Activated CD4-positive, alpha-beta T cell treated with anti-CD3 and anti-CD28 coated beads, Interleukin-2, amount 50 U/mL, for 16 hours (primary cell): ENCODE data around the gene RNASEH1.
A peak's percentile ranks its signal among the peaks of the same experiment; 100 is the strongest.

ENCODE experiments used
- DNase-seq: peaks from one replicate; pipeline ENCODE4 v3.0.0-alpha.2; 2020

RNASEH1 gene

GRCh38 chr2:3558205-3559014, at the start of gene RNASEH1:
Gene RNASEH1 (minus strand): TSS chr2:3558333. CDS start chr2:3558260, 73 bp downstream.
- peak; percentile 99 for DNase-seq

DNA sequence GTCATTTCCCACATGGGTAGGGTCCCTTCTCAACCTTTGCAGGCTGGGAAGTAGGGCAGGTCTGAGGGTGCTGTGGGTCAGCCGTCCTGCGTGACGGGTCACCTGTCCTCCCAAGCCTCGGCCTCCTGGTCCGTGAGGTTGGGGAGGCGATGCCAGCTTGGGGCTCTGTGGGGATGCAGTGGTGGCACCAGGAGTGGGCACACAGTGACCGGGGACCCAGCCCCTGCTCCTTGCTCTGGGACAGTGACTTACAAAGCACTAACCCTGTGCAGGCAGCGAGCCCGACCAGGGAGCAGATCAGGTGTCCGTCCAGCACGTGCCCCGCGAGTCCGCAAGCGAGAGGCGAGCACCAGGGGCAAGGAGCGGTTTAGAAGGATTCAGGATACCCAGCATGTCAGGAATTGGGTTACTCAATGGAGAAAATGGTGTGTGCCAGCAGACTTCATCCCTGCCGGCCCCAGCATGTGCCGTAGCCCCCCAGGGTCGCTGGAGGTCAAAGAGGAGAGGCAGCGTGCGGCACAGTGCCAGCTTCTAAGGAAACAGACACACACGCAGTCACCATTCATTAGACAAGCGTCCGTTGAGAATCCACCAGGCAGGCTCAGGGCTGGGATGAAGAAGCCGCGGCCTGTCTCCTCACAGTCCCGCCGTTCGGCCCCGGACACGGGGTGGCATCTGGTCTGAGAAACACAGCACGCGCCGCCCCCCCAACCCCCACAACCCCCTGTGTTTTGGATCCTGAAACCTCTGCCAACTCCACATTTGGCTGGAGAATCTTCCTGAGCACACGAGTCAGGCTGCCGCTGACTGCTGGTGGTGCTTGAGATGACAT, 48.5 kb upstream of the RNASEH1 start:
- DNase-seq: no peak

DNA sequence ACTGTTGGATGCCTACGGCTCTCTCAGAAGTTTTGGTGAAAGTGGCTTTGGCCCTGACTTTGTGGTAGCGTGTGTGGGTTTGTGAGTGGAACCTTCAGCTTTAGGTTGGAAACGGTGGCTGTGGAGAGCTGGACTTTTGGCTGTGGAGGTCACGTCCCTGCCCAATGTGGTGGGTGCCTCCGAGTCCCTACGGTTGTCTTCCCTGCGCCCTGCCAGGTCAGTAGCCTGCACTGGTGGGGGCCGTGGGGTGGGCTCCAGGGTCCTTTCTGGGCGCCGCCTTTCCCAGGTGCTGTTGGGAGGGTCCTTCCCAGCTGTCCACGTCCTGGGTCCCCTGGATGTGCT, 47.9 kb upstream of the RNASEH1 start:
- no peak for DNase-seq

DNA sequence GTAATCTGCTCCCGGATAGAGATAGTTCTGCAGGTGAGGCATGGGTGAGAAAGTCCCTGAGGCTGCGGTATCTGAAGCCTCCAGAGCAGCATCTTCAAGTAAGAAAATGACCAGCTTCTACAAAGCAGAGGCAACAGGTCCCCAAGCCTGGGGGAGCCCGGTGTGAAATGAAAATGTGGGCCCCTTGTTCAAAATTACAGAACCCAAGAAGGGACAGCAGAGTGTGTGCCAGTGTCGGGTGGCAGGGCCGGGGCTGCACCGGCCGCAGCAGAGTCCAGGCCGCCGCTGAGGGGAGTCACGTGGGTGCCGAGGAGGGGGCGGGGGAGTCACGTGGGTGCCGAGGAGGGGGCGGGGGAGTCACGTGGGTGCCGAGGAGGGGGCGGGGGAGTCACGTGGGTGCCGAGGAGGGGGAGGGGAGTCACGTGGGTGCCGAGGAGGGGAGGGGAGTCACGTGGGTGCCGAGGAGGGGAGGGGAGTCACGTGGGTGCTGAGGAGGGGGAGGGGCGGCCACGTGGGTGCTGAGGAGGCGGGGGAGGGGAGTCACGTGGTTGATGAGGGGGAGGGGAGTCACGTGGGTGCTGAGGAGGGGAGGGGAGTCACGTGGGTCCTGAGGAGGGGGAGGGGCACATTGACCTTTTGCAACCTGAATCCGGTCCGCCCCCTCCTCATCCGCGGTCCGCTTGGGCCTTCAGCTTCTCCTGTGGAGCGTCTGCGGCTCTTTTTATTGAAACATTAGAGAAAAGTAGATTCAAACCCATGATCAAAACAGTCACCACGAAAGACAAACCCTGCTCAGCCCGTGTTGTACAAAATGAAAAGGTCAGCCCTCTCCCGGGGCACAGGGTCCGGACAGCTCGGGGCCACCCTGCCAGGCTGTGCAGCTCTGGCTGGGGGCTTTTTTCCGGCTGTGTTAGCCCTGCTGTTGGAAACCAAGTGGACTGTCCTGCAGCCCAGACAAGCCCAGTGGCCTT, 47.1 kb upstream of the RNASEH1 start:
- peak; percentile 59 for DNase-seq

DNA sequence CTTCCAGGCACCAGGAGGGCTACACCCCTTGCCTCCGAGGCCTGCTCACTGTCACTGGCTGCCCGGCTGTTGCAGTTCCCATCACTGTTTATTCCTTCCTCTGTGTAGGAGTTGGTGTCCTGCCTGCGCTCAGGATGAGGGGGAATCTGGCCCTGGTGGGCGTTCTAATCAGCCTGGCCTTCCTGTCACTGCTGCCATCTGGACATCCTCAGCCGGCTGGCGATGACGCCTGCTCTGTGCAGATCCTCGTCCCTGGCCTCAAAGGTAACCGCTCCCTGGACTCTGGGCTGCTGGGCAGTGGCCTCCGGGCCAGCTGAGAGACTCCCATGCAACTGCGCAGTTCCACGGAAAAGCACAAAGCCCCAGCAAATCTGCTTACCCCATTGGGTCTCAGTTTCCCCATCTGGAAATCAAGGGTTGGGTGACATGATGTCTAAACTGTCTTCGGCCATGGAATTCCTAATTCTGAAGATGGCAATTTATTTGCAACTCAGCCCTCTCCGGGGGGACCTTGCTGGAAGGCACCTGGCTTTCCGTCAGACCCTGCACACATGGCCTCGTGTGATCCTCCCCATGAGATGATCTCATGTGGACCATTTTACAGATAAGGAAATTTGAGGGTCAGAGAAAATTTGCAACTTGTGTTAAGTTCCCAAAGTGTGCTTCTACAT, 46.2 kb upstream of the RNASEH1 start:
- DNase-seq: no peak

DNA sequence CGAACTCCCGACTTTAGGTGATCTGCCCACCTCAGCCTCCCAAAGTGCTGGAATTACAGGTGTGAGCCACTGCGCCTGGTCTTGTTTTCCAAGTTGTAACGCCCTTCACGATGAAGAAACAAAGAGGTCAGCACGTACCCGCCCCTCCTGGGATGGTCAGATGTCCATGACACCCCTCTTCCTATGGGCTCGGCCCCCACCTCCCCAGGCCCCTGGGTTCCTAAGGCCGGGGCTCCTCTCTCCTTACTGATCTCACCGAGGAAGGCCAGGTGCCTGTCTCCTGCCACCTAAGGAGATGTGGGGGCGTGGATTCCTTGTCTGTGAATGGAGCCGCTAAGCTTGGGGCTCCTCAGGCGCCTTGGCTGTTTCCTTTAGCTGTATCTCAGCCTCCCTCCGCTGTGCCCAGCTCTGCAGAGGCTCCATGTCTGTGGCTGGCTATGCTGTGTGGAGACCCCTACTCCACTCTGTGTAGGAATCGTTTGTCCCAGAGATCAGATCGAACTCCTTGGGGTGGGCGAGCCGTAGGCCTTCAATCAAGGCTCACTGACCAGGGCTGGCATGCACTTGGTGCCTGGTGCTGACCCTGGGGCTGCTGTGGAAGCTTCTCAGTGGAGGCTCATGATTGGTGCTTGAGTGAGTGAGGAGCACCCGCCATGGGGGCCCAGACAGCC, 45.5 kb upstream of the RNASEH1 start:
- no peak for DNase-seq

DNA sequence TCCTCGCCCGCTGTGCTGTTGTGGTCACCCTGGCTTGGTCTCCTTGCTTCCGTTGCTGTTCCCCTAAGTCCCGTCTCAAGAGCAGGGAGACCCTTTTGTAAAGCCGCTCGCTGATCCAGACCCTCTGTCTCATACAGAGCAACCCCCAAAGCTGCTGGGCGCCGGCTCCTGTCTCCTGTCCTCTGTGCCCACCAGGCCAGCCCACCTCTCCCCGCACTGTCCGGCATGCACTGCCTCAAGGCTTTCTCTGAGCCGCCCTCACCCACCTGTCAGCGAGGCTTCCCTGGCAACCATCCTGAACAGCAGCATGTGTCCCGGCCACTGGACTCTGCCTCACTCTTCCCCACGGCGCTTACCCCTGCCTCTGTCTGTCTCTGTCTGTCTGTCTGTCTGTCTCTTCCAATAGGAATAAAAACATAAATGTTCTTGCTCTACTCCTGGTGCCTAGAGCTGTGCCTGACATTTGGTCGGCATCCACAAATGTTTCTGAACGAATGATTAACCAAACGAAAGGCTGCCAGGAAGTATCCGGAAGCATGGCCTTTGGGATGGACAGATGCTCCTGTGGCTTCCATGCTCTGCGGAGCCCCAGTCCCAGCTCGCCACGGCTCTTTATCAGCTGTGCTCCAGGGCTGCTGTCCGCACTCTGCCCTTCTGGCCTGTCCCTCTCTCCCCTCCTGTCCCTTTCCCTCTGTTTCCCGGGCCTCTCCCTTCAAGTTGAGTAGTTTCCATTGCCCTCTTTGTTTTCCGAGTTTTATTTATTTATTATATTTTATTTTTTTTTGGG, 44.6 kb upstream of the RNASEH1 start:
- DNase-seq: no peak

GRCh38 chr2:3601561-3602271, 43.6 kb upstream of the RNASEH1 start:
- DNase-seq: no peak

DNA sequence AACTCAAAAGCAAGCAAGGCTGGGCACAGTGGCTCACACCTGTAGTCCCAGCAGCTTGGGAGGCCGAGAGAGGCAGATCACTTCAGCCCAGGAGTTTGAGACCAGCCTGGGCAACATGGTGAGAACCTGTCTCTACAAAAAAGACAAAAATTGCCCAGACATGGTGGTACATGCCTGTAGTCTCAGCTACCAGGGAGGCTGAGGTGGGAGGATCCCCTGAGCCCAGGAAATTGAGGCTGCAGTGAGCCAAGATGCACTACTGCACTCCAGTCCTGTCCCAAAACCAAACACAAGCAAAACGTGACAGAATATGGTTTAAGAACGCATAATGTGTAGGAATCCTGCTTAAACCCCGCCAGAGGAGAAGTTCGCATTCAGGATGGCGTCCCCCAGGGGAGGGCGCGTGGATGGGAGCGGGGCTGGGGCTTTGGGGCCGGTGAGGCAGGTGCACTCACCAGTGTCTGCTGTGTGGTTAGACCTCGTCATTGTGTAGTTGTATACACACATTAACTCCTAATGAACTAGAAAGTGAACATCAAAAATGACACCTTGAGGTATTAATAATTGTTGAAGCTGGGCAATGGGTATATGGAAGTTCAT, 42.2 kb upstream of the RNASEH1 start:
- DNase-seq: no peak

DNA sequence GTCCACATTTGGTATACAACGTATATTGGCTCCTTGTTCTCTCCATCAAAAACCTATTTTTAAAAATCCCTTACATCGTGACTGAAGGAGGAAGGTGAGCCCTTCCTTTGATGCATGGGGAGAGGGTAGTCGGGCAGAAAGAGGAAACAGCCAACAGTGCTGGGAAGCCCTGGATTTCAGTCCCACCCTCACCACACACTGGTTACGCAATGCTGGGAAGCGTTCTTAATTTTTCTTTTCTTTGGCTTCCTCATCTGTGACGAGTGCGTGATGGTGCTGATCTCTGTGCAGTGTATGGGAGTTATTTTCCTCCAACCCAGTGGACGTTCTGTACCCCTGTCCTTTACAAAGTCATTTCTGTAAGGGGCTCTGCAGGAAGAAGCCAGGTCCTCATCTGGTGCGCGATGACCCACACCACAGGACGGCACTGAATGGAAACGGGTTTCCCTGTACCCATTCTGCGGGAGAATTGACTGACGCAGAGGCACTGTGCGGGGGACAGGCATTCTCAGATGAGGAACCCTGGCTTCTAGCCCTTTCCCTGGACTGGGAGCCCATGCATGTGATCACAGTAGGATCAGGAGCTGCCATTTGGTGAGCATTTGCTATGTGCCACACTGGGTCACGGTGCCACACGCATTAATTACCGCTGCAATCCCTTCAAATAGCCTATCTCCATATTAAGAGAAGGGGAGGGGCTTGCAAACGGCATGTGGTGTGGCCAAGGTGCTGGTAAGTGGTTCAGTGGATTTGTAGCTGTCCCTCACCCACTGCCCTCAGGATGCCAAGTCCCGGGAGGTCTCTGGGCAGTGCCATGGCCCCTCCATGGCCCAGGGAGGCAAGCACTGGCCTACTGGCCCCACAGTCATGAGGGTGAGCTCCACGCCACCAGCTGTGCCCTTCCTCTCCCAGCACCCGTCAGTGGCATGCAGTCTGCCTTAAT, 41.0 kb upstream of the RNASEH1 start:
- no peak for DNase-seq

- no peak for DNase-seq
Observed at GRCh38 chr2:3598197-3598910, 40.2 kb upstream of the RNASEH1 start.

DNA sequence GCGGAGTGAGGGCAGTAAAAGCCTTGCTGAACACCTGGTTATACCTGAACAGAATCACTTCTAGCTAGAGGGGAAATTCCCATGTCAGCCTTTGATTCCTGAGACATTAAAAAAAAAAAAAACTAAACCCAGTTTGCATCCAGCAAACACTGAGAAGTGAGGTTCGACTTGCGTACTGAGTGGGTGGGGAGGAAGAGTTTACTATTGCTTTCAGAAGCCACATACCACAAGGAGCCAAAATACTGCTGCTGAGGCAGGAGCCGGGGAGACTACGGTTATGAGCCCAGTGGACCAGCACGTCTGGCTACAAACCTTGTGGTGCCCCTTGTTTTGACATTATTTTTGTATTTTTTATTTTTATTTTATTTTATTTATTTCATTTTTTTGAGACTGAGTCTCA, 39.4 kb upstream of the RNASEH1 start:
- DNase-seq: no peak

DNA sequence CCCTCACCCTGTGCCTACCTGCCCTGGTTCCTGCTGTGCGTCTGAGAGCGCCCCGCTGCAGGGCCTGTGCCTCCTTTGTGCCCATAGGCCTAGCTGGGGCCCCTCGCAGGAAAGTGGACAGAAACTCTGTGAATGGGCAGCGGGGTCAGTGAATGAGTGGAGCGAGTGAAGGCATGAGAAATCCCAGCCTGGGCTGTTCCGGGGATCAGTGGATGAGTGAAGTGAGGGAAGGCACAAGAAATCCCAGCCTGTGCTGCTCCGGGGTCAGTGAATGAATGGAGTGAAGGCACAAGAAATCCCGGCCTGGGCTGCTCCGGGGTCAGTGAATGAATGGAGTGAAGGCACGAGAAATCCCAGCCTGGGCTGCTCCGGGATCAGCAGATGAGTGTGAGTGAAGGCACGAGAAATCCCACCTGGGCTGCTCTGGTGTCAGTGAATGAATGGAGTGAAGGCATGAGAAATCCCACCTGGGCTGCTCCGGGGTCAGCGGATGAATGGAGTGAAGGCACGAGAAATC, 38.8 kb upstream of the RNASEH1 start:
- no peak for DNase-seq

DNA sequence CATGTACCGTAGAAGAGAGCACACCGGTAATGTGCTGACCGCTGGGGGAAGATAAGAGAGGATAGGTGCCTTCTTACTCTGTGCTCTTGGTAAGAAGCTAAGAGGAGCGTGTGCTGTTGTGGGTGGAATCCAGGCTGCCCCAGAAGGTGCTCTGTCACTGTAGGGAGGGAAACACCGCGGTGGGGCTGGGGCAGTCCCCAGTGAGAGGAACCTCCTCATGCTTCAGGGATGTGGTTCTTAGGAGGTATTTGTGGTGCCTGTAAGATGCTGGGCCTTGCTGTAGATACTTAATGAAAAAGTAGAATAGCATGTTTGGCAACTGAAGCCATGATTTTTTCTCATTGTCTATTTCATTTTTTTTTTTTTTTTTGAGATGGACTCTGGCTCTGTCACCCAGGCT, 37.9 kb upstream of the RNASEH1 start:
- DNase-seq: peak; percentile 27

DNA sequence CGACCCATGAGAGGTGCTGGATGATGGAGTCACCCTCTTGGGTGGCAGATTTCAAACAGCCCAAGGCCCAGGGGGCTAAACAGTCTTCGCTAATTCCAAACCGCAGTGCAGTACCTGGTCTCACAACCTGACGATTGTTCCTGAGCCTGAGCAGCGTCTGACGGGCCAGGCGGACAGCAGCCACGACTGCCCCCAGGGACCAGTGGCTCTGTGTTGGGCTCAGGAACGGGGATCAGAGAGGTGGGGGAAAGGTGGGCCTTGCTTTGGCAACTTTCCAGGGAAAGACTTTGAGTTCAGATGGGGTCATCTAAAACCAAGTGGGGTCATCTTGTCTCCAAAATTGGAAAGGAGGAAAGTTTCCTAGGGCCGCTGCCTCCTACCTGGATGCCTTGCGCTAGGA, 37.3 kb upstream of the RNASEH1 start:
- no peak for DNase-seq

DNA sequence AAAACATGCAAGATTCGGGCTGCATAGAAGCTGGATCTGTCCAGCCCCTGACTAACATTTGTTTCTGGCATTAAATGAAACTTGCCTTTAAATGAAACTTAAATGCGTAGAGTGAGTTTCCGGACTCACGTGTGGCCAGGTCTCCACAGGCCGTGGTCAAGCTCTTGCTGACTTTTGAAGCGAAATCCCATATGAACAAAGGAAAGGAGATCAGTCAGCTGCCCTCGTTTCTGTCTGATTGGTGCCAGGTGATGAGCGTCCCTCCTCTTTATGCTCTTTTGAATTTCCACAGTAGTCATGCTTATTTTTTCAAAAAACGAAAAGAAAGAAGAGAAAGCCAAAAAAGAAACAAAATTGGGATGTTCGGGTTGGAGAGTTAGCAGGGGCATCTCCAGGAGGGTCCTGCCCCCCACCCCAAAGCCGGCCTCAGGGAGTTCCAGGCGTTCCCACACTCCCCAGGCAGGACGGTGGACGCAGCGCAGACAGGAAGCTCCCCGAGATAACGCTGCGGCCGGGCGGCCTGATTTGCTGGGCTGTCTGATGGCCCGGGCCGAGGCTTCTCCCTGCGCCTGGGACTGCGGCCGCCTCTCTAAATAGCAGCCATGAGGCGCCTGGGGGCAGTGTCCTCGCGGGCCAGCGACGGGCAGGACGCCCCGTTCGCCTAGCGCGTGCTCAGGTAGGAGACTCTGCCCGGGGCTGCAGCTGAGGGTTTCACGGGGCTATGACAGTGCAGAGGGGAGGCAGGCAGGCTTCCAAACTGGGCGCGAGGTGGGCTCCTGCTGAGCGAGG, 36.6 kb upstream of the RNASEH1 start, which contains the start of gene COLEC11:
COLEC11 (plus strand) TSS at position 620 of the 789 bp plus-strand sequence. CDS start 9,229 bp downstream, outside the sequence.
- no peak for DNase-seq

GRCh38 chr2:3589086-3589485, 31.0 kb upstream of the RNASEH1 start:
- no peak for DNase-seq
